AG09309 (cell line): ENCODE data around the gene GRID1.

Experiments used
- DNase-seq: peaks from one replicate; pipeline ENCODE4 v3.0.0-alpha.2; 2010; ENCODE audit warnings: low read depth
- H3K4me3 ChIP-seq: 2 replicates; pipeline ENCODE4 v1.5.1; 2011; ENCODE audit warnings: mild to moderate bottlenecking, low read depth, low read length, moderate library complexity; ENCODE audit not compliant: control insufficient read depth
- TF ChIP-seq, protein P1 (sequence below): IDR thresholded peaks from 2 replicates; pipeline ENCODE4 v1.5.1; 2011; ENCODE audit warnings: mild to moderate bottlenecking, low read depth, low read length, inconsistent platforms; ENCODE audit not compliant: insufficient read depth, control insufficient read depth; ENCODE audit errors: missing control alignments

GRID1 gene

DNA sequence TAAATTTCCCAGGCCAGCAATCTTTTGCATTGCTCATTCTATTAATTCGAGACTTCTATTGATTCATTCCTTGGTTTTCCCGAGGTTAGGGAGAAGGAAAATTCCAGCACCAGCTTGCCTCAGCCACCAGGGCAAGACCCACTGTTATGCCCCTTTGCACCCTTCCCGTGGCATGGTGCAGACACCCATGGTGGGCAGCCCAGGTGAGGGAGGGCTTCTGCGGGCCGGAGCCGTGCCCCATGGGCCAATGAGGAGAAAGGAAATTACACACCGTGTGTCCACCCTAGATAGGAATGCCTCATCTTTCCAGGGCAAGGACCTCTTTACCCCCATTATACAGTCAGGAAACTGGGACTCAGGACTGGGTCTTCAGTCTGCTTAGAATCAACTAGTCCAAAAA, 4.5 kb upstream of the GRID1 start:
- TF ChIP-seq, protein P1, sequence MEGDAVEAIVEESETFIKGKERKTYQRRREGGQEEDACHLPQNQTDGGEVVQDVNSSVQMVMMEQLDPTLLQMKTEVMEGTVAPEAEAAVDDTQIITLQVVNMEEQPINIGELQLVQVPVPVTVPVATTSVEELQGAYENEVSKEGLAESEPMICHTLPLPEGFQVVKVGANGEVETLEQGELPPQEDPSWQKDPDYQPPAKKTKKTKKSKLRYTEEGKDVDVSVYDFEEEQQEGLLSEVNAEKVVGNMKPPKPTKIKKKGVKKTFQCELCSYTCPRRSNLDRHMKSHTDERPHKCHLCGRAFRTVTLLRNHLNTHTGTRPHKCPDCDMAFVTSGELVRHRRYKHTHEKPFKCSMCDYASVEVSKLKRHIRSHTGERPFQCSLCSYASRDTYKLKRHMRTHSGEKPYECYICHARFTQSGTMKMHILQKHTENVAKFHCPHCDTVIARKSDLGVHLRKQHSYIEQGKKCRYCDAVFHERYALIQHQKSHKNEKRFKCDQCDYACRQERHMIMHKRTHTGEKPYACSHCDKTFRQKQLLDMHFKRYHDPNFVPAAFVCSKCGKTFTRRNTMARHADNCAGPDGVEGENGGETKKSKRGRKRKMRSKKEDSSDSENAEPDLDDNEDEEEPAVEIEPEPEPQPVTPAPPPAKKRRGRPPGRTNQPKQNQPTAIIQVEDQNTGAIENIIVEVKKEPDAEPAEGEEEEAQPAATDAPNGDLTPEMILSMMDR: no peak
- no peak overlapping the region for H3K4me3 ChIP-seq
- DNase-seq: no peak

DNA sequence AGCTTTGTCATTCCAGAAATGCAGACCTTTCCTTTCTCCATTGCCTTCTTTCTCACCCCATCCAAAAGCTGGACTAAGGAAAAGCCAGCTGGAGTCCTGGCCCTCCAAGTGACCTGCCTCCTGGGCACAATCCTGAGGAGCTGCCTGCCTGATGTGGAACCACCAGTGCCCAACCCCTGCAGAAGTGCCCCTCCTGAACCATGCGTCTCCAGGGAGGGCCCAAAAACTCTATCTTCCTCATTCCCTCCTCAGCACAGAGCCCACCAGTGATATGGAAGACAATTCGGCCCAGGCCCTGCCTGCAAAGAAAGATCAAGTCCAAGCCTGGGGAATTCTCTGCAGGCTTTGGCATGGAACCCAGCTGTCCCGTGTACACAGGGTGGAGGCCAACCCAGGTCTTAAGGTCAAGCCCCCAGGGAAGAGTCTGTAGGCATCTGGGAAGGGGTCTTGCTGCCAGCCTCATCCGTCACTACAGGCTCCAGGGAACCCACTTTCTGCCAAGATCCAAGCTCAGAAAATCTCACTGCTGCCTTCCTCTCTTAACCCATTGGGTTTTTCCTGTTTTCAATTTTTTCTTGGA, 3.5 kb upstream of the GRID1 start:
- DNase-seq: no peak
- no peak overlapping the region for H3K4me3 ChIP-seq
- TF ChIP-seq, protein P1: no peak

DNA sequence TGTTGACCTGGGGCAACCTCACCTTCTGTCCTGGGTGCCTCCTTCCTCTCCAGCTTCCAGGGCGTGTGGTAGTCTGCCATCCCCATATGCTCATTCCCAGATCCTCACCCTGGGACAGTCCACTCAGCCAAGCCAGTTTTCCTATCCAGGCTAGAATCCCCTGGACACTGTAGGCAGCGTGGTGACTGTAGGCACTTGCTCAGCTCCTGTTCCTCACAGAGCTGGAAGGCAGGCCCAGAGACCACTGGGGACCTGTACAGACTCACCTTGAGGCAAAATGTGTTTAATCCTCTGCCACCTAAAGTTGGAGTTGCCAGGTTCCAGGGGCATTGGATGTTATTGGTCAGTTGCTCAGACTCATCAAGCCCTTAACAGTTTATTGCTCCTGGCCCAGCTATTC, 2.4 kb upstream of the GRID1 start:
- TF ChIP-seq, protein P1: no peak
- H3K4me3 ChIP-seq: no peak overlapping the region
- no peak for DNase-seq

DNA sequence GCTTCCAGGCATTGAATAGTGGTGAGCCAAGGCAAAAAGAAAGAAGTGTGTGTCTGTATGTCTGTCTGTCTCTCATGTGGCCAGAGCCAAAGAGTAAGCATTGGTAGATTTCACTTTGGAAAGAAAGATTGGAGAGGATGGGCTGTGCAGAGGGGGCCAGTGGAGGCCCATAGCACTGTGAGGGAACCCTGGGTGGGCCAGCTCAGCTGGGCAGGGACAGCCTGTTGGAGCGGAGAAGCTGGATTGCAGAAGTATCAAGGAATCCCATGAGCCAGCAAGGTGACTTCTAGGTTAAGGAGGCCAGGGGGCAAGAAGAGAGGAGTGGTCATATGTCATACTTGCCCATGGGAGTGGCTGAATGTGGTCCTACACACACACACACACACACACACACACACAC, 1.5 kb upstream of the GRID1 start:
- DNase-seq: no peak
- TF ChIP-seq, protein P1: no peak
- no peak overlapping the region for H3K4me3 ChIP-seq

DNA sequence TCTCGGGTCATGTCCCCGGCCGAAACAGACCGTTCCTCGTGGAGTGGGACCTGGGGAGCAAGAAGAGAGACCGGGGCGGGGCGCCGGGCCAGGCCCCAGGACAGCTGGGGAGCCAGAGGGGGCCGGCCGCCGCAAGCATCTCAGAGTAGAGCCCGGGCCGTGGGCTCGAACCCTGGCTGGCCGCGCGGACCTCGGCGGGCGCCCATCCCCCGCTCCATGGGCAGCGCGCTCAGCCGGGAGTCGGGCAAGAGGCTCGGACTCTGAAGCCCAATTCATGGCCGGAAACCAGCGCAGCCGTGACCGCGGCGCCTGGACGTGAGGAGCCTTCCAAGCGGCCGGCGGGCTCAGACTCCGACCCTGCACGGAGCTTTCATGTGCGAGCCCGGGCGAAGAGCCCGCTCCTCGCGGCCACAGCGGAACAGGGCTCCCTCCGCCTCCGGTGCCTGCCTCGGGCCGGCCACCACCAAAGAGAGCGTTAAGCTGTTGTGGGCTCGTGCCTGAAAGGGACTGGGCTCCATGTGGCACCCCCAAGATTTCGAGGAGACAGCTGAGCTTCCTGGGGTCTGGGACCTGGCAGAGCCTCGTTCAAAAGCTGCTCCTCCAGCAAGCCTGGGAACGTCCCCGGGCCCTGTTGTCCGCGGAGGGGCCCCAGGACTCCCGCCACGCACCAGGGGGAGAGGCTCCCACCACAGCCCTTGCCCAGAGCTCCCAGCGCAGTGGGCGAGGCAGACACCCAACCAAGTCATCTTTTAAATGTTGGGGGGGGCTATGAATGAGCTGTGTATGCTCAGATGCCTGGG, 757 bp upstream of the GRID1 start:
- DNase-seq: no peak
- TF ChIP-seq, protein P1: no peak
- H3K4me3 ChIP-seq: no peak overlapping the region

DNA sequence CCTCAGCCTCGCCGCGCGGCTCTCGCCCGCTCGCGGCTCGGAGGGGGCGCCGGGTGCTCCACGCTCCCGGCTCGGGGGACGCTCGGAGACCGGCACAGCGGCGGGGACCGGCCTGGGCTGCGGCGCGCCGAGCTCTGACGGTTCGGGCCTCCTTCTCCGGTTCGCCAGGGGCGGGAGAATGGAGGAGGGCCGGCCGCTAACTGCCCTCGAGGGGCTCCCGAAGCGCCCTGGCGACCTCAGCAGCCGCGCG, 232 bp upstream of the GRID1 start:
- TF ChIP-seq, protein P1: no peak
- H3K4me3 ChIP-seq: no peak overlapping the region; the same call in 1 of the 2 replicates
- no peak for DNase-seq
